Ascending aorta (tissue), 2 donors: ENCODE measurements around the gene CACNA1D. TPM values are rescaled to one million over a fixed set of nuclear protein-coding genes. Genes with fewer than 3 reads are reported as not detected.

Source experiments
- DNase-seq, 2 donors: peaks; one replicate each; pipeline ENCODE4 v3.0.0-alpha.2; 2019; ENCODE audit warnings: low spot score in 2 of 2
- H3K27ac ChIP-seq, 2 donors: fragments of 200-600 bp; sonication (generic); one replicate each; pipeline ENCODE4 v1.5.1; 2016 to 2017; ENCODE audit warnings: mild to moderate bottlenecking in 1 of 2
- H3K27me3 ChIP-seq: fragments of 200-600 bp; sonication (generic); one replicate; pipeline ENCODE4 v1.5.1; 2017
- H3K36me3 ChIP-seq, 2 donors: fragments of 200-600 bp; sonication (generic); one replicate each; pipeline ENCODE4 v1.5.1; 2016
- H3K4me1 ChIP-seq, 2 donors: fragments of 200-600 bp; sonication (generic); one replicate each; pipeline ENCODE4 v1.5.1; 2016 to 2017; ENCODE audit warnings: mild to moderate bottlenecking in 1 of 2
- H3K4me3 ChIP-seq, 2 donors: fragments of 200-600 bp; sonication (generic); one replicate each; pipeline ENCODE4 v1.5.1; 2016 to 2017; ENCODE audit warnings: mild to moderate bottlenecking in 1 of 2
- H3K9me3 ChIP-seq, 2 donors: fragments of 200-600 bp; sonication (generic); one replicate each; pipeline ENCODE4 v1.5.1; 2016
- intact Hi-C: fragments of 100-400 bp; cut with DNase I; formaldehyde crosslinking; loops from one replicate; pipeline ENCODE4 v1.15.1; 2023
- total RNA-seq: library from RNA; depleted of rRNA; stranded (reverse); fragments of >200 nt; gene quantifications from one replicate; pipeline ENCODE4 v1.1.0, GENCODE V29; 2016
- TF ChIP-seq, protein P1 (sequence below), 3 experiments: fragments of 200-600 bp in 2 of 3; fragments of 450-650 bp in 1 of 3; sonication (generic) in 2 of 3; IDR thresholded peaks; one replicate each; pipeline ENCODE4 v1.5.1; 2016 to 2019; ENCODE audit warnings: antibody characterized with exemption in 3 of 3, mild to moderate bottlenecking in 1 of 3, moderate library complexity in 1 of 3

The CACNA1D gene
- total RNA-seq, 1 donor from 2014 or later, result 0.43 TPM

DNA sequence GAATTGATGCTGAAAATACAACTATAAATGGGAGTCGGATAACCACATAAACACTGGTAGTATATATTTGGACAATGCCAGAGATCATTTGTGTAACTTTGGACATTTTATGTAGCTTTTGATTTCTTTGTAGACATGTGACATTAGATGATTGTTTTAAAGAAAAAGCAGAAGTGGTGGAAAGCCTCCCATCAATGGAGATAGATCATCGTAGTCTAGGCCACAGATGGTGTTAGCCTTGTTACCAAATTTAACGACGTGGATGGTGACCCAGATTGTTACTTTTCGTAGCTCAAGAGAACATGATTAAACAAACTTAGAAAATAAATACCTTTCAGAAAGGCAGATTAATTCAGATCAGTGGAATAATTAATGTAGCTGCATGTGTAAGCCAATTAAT lies 8.8 kb downstream of the CACNA1D start:
- no peaks in the 10 kb centered on the region for H3K36me3 ChIP-seq
- TF ChIP-seq, protein P1, sequence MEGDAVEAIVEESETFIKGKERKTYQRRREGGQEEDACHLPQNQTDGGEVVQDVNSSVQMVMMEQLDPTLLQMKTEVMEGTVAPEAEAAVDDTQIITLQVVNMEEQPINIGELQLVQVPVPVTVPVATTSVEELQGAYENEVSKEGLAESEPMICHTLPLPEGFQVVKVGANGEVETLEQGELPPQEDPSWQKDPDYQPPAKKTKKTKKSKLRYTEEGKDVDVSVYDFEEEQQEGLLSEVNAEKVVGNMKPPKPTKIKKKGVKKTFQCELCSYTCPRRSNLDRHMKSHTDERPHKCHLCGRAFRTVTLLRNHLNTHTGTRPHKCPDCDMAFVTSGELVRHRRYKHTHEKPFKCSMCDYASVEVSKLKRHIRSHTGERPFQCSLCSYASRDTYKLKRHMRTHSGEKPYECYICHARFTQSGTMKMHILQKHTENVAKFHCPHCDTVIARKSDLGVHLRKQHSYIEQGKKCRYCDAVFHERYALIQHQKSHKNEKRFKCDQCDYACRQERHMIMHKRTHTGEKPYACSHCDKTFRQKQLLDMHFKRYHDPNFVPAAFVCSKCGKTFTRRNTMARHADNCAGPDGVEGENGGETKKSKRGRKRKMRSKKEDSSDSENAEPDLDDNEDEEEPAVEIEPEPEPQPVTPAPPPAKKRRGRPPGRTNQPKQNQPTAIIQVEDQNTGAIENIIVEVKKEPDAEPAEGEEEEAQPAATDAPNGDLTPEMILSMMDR (IDR thresholded peaks at IDR 0.05), result no peak
- H3K4me1 ChIP-seq, result no peaks in the 10 kb centered on the region
- no peaks in the 10 kb centered on the region for H3K27me3 ChIP-seq
- no peak overlapping the region for H3K27ac ChIP-seq
- no peak for DNase-seq
- H3K4me3 ChIP-seq, result no peak overlapping the region
- intact Hi-C loops, result no loop called here
- no peaks in the 10 kb centered on the region for H3K9me3 ChIP-seq

GRCh38 chr3:53506110-53506762 lies 11.8 kb downstream of the CACNA1D start:
- H3K27ac ChIP-seq, result no peak overlapping the region
- no peaks in the 10 kb centered on the region for H3K27me3 ChIP-seq
- intact Hi-C loops, result no loop called here
- no peak for DNase-seq
- no peaks in the 10 kb centered on the region for H3K4me1 ChIP-seq
- no peaks in the 10 kb centered on the region for H3K9me3 ChIP-seq
- TF ChIP-seq, protein P1 (IDR thresholded peaks at IDR 0.05), result no peak
- no peaks in the 10 kb centered on the region for H3K36me3 ChIP-seq
- H3K4me3 ChIP-seq, result no peak overlapping the region

- H3K36me3 ChIP-seq, result no peaks in the 10 kb centered on the region
- no peak overlapping the region for H3K27ac ChIP-seq
- H3K4me3 ChIP-seq, result no peak overlapping the region
- intact Hi-C loops, result no loop called here
- no peaks in the 10 kb centered on the region for H3K9me3 ChIP-seq
- no peaks in the 10 kb centered on the region for H3K4me1 ChIP-seq
- no peaks in the 10 kb centered on the region for H3K27me3 ChIP-seq
- TF ChIP-seq, protein P1 (IDR thresholded peaks at IDR 0.05), result no peak
- no peak for DNase-seq
Measured at GRCh38 chr3:53506763-53507145, 12.3 kb downstream of the CACNA1D start.

- Histone ChIP-seq H3K4me1 (no peaks in the 10 kb centered on the region), H3K27me3 (no peaks in the 10 kb centered on the region), H3K36me3 (no peaks in the 10 kb centered on the region), H3K27ac (no peak overlapping the region), H3K4me3 (no peak overlapping the region), H3K9me3 (no peaks in the 10 kb centered on the region)
- TF ChIP-seq, protein P1 (IDR thresholded peaks at IDR 0.05), result no peak
- intact Hi-C loops, result no loop called here
- DNase-seq, result no peak
Measured at GRCh38 chr3:53509494-53509893, 15.1 kb downstream of the CACNA1D start.

DNA sequence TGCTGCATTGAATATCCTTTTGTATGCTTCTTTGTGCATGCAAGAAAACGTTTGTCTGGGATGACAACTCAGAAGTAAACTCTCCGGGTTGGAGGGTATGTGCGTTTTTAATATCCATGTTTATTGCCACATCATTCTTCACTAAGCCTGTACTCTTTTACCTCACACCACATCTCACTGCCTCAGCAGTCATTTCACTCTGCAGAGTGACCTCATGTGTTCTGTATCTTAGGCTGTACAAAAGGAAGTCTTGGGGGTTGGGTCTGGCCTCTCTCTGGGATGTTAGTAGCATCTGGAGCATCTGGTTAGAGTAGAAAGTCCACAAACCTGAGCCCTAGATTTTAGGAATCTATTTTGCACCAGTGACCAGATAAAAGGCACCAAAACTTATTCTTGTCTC lies 16.1 kb downstream of the CACNA1D start:
- H3K27ac ChIP-seq, result no peak overlapping the region
- TF ChIP-seq, protein P1 (IDR thresholded peaks at IDR 0.05), result no peak
- no peaks in the 10 kb centered on the region for H3K36me3 ChIP-seq
- H3K27me3 ChIP-seq, result no peaks in the 10 kb centered on the region
- no peak for DNase-seq
- no peaks in the 10 kb centered on the region for H3K4me1 ChIP-seq
- no peaks in the 10 kb centered on the region for H3K9me3 ChIP-seq
- intact Hi-C loops, result no loop called here
- no peak overlapping the region for H3K4me3 ChIP-seq

- H3K9me3 ChIP-seq, result no peaks in the 10 kb centered on the region
- H3K27ac ChIP-seq, result no peak overlapping the region
- H3K27me3 ChIP-seq, result no peaks in the 10 kb centered on the region
- no peaks in the 10 kb centered on the region for H3K36me3 ChIP-seq
- intact Hi-C loops, result no loop called here
- DNase-seq, result no peak
- H3K4me3 ChIP-seq, result no peak overlapping the region
- no peaks in the 10 kb centered on the region for H3K4me1 ChIP-seq
- TF ChIP-seq, protein P1 (IDR thresholded peaks at IDR 0.05), result no peak
Measured at GRCh38 chr3:53511246-53511645, 16.8 kb downstream of the CACNA1D start.
